Measurements from ENCODE around the gene CCDC97.

DNA sequence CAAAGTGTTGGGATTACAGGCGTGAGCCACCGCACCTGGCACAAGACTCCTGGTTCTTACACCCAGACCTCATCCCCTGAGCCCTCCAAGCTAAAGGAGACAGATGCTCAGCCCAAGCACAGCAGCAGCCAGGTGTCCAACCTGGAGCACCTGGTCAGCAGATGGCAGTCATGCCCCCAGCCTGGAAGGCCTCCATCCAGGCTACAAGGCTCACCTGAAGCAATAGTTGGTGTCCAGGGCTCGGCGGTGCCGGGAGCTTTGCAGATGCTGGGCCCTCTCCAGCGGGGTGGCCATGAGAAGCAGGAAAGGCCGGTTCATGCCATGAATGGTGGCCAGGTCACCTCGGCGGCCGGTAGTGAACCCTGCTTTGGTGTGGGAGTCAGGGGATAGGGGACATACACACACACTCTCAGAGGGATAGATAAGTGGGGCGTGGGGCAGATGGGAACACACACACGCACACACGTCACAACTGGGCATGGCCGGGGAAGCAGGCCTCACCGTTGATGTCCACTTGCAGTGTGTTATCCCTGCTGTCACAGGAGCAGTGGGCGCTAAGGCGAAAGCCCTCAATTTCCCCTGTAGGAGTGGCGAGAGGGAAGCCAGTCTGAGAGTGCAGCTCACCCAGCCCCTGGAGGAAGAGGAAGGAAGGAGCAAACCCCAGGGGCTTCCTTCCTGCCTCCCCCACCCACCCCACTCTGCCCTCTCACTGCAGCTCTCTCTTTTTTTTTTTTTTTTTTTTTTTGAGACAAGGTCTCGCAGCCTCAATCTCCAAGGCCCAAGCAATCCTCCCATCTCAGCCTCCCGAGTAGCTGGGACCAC lies 31.9 kb downstream of the CCDC97 start:
- TF ChIP-seq POLR2AphosphoS5 (IDR thresholded peaks at IDR 0.05; ENCODE audit: borderline replicate concordance, low read depth, low read length) (no peak), EZH2 (IDR thresholded peaks at IDR 0.05) (no peak), FOXP2 (optimal IDR thresholded peaks at IDR 0.05; ENCODE audit: control extremely low read depth, extremely low read length, insufficient read depth) (no peak)

All from SK-N-MC (cell line).